ENCODE data around the gene LARP1B.
A peak's percentile ranks its signal among the peaks of the same experiment; 100 is the strongest.
"Not testable (repeated sequence)": the region's sequence is repeated elsewhere in the genome, so short reads cannot be mapped to it uniquely, and the experiment has no call there.

Gene LARP1B

DNA sequence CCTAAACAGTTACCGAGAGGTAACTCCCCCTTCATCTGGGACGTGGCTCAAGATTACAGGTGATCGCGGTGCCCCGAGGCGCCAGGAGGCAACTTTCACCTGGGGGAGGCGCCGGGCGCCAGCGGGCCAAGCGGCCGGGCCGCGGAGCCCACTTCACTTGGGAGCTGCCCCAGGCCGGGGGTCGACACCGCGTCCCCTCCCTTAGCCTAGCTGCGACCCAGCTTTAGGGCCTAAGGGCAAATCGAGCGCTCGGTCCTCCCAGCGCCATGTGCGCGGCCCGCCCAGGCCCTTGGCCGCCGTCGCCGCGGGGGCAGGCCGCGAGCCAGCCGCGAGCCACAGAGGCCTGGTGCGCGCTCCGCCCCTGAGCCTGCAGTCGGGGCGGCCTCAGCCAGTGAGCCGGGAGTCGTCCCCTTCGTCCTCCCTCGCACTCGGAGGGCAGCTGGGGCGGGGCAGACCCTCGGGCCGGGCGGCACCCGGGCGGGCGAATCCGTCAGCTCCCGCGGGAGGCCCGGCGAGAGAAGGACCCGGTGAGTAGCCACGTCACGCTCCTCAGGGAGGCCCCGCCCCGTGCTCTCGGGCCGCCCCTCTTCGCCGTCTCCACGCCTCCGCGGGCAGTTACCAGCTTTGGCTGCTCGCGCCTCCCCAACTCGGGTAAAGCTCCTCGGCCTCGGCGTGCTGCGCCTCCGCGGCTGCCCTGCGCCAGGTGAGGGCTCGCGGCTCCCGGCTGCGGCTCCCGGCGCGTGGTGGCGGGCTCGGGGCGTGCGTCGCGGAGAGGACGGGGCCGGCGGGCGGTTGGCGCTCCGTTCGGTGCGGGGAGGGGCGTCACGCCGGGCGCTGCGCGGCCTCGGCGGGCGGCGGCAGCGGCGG is at the start of gene LARP1B:
LARP1B (plus strand) TSS at position 614 of the 867 bp plus-strand sequence. CDS start 13,640 bp downstream, outside the sequence.
- DNase-seq, result peak; percentile 93 to 94

GRCh38 chr4:128025319-128025718 is 35.8 kb upstream of the LARP1B start:
- DNase-seq, result no peak

DNA sequence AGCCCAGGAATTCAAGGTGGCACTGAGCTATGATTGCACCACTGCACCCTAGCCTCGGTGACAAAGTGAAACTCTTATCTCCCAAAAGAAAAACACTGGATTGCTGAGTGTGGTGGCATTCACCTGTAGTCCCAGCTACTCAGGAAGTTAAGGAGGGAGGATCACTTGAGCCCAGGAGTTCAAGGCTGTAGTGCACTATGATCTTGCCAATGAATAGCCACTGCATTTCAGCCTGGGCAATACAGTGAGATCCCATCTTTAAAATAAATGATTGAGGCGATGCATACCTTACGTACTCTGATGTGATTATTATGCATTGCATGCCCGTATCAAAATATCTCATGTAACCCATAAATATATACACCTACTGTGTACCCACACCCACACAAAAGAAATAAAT is 31.2 kb upstream of the LARP1B start:
- no peak for DNase-seq

- no peak for DNase-seq
Observed at GRCh38 chr4:128031756-128032384, 29.2 kb upstream of the LARP1B start.

- DNase-seq, result no peak
Observed at GRCh38 chr4:128039568-128039967, 21.5 kb upstream of the LARP1B start.

DNA sequence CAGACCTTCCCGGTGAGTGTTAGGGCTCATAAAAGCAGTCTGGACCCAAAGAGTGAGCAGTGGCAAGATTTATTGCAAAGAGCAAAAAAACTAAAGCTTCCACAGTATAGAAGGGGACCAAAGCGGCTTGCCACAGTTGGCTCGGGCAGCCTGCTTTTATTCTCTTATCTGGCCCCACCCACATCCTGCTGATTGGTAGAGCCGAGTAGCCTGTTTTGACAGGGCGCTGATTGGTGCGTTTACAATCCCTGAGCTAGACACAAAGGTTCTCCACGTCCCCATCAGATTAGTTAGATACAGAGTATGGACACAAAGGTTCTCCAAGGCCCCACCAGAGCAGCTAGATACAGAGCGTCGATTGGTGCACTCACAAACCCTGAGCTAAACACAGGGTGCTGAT is 14.1 kb upstream of the LARP1B start:
- not testable (repeated sequence) for DNase-seq

DNA sequence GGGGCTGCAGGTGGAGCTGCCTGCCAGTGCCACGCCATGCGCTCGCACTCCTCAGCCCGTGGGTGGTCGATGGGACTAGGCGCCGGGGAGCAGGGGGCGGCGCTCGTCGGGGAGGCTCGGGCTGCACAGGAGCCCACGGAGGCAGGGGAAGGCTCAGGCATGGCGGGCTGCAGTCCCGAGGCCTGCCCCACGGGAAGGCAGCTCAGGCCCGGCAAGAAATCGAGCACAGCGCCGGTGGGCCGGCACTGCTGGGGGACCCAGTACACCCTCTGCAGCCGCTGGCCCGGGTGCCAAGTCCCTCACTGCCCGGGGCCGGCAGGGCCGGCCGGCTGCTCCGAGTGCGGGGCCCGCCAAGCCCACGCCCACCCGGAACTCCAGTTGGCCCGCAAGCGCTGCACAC is 13.6 kb upstream of the LARP1B start:
- DNase-seq, result not testable (repeated sequence)

DNA sequence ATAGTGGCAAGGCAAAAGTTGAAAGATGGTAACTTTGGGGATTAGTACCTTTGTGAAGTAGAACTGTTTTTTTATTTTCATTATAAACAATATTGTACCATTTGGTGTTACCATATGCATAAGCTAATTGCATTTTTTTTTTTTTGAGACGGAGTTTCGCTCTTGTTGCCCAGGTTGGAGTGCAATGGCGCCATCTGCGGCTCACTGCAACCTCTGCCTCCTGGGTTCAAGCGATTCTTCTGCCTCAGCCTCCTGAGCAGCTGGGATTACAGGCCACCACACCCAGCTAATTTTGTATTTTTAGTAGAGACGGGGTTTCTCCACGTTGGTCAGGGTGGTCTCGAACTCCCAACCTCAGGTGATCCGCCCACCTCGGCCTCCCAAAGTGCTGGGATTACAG is 9.9 kb upstream of the LARP1B start:
- DNase-seq, result peak in 1 of 2 donors; percentile 5

DNA sequence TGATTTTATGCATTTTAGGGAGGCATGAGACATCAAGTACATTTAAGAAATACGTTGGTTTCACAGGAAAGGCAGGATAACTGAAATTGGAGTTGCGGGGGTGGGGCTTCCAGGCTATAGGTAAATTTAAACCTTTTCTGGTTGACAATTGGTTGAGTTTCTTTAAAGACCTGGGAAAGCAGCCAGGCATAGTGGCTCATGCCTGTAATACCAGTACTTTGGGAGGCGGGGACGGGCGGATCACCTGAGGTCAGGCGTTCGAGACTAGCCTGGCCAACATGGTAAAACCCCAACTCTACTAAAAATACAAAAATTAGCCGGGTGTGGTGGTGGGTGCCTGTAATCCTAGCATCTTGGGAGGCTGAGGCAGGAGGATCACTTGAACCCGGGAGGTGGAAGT is 6.2 kb upstream of the LARP1B start:
- DNase-seq, result not testable (repeated sequence)

DNA sequence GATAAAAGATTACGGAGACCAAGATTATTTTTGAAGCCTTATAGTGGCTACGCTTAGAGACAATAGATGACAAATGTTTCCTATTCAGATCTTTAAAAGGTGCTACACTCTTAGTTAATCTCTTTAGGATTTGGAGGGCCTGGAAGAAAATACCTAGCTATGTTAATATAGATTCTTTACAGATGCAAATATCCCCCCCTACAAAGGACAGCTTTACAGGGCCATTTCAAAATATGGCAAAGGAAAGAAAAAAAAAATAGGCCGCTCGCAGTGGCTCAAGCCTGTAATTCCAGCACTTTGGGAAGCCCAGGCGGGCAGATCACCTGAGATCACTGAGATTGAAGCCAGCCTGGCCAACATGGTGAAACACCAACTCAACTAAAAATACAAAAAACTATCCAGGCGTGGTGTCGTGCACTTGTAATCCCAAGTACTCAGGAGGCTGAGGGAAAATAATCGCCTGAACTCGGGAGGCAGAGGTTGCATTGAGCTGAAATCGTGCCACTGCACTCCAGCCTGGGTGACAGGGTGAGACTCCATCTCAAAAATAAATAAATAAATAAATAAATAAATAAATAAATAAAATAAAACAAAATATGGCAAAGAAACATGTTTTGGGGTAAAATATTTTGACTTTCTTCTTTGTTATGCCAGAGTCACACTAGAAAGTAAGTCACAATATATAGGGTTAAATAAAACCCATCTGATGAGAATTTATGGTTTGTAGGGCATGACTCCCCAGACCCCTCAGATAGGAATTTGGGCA is 5.5 kb upstream of the LARP1B start:
- DNase-seq, result not testable (repeated sequence)

DNA sequence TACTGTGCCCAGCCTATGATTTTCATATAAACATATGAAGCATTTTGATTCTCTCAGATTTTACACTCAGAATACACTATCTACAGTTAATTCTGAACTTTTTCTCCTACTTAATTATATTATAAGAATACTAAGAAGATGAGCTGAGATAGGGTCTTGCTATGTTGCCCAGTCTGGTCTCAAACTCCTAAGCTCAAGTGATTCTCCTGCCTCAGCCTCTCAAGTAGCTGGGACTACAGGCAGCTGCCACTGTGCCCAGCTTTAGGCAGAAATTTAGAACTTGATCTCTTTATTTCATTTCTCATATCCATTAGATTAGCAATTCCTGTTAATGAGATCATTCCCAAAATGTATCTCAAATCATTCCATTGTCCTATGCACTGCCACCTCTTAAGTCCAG is 4.7 kb upstream of the LARP1B start:
- DNase-seq, result no peak

GRCh38 chr4:128060121-128060698 is 902 bp upstream of the LARP1B start:
- DNase-seq, result no peak

DNA sequence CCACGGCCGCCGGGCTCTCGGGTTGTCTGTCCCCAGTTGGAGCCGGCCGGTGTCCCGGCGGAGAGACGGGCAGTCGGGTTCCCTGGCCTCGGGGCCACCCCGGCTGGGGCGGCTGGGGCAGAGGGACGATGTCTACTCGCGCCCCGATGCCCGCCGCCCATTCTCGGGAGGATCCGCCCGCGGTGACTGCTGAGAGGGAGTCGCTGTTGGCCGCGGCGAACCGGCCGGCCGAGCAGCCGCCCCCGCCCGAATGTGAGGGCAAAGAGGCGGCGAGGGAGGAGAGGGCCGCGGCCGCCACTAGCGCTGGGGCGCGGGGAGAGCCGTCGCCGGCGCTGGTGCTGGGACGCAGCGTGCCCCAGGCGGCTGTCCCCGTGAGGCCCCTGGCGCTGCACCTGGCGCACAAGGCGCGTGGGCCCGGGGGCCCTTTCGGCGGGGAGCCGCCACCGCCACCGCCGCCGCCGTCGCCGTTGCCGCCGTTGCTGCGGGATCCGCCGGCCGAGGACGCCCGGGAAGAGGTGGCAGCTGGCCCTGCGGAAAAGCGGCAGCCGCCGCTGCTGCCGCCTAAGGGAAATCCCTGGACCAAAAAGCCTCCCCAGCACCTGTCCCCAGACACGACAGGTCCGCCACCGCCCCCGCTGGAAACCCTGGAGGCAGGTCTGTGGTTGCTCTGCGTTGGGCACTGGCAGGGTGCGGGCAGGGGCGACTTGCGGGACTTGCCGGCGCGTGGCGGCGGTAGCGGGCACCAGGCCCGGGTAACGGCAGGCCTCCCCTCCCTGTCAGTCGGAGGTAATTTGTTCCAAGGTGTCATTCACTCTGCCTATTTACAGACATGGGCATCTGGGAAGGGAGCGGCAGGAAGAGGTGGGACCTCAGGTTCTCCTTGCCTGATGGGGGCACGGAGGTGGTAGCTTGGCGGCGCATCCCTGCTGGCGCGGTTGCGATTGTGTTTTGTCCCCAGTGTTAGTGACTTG is 739 bp downstream of the LARP1B start:
- DNase-seq, result peak; percentile 67 to 71

DNA sequence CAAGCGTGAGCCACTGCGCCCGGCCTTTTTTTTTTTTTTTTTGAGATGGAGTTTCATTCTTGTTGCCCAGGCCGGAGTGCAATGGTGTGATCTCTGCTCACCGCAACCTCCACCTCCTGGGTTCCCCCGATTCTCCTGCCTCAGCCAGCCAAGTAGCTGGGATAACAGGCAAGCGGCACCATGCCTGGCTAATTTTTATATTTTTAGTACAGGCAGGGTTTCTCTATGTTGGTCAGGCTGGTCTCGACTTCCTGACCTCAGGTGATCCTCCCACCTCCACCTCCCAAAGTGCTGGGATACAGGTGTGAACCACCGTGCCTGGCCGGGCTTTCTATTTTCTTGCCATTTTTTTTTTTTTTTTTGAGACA is 5.3 kb downstream of the LARP1B start:
- not testable (repeated sequence) for DNase-seq

GRCh38 chr4:128068918-128069317 is 7.8 kb downstream of the LARP1B start:
- no peak for DNase-seq

GRCh38 chr4:128076464-128076863 is 15.4 kb downstream of the LARP1B start:
- DNase-seq, result no peak

DNA sequence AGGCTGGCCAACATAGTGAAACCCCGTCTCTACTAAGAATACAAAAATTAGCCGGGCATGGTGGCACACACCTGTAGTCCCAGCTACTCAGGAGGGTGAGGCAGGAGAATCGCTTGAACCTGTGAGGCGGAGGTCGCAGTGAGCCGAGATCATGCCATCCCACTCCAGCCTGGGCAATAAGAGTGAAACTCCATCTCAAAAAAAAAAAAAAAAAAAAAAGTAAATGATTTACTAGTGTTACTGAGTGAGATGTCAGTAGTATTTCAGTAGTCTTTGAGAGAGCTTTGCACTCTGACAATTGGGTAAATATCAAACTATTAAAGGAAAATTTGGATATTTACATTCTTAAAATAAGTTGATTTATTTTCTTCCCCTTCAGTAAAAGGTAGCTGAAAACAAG is 34.2 kb downstream of the LARP1B start:
- not testable (repeated sequence) for DNase-seq

DNA sequence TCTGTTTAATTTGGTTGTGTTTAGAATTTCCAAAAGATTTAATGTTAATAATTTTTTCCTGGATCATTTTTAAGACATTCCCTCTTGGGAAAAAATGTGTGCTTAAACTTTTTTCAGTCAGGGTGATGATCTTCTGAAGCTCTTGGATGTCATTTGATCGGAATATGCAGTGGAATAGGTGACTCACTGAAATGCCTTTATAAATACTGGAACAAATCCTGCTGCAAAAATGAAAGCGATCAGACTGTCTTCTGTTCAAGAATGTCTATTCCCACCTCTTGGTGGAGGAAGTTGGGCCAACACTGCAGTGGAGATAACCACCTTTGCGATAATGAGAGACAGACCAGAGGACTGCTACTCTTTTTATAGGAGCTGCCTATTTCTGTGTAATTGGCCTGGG is 46.7 kb downstream of the LARP1B start:
- no peak for DNase-seq

DNA sequence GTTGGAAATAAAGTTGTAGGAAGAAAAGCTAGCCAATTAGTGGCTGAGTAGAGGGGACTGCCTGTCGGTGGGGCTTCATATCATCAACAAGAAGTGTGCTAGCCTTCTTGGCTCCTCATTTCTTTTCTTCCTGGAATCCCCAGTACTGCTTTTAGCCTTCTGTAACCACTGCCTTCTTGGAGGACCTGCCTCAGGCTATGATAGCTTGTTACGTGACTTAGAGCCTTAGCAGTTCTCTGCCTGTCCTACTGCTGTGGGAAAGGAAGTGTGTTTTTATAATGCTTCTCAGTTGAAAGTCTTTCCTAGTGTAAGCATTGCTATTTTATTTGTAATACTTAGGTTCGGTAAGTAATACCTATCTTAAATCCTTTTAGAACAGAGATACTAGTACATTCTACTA is 61.9 kb downstream of the LARP1B start:
- DNase-seq, result no peak

- no peak for DNase-seq
Observed at GRCh38 chr4:128130621-128131020, 69.5 kb downstream of the LARP1B start.

- DNase-seq, result no peak
Observed at GRCh38 chr4:128134925-128135324, 73.8 kb downstream of the LARP1B start.

GRCh38 chr4:128135391-128135790 is 74.3 kb downstream of the LARP1B start:
- DNase-seq, result no peak
